IMR-90 (cell line): ENCODE measurements around the gene ITIH4. TPM values are rescaled to one million over a fixed set of nuclear protein-coding genes. Genes with fewer than 3 reads are reported as not detected.

Source experiments
- ATAC-seq: fragments of 200-7000 bp; cut with Tn5 transposase; 2 replicates; pipeline ENCODE4 v1.9.1; 2020; ENCODE audit warnings: low read depth, mild to moderate bottlenecking, moderate library complexity
- BruUV-seq: library from RNA; stranded (reverse); fragments of 400-500 nt; replicated peaks from 2 replicates; lab custom pipeline; 2021; lab: Mats Ljungman, UMichigan
- CTCF ChIA-PET: fragments of 300-600 bp; formaldehyde crosslinking; extraction: SDS; loops from one replicate; lab custom pipeline; 2021; ENCODE audit warnings: antibody characterized with exemption; lab: Yijun Ruan, JAX
- POLR2A ChIA-PET: fragments of 300-600 bp; sonication (Branson Sonifier 250); formaldehyde crosslinking; loops from one replicate; lab custom pipeline; 2022; ENCODE audit warnings: antibody characterized with exemption; ENCODE audit not compliant: unreplicated experiment; lab: Charles Lee
- DNase-seq: peaks from one replicate; pipeline ENCODE4 v3.0.0; 2013
- H2AFZ ChIP-seq: replicated peaks from 2 replicates; pipeline ENCODE3; 2013; ENCODE audit warnings: low read length, mild to moderate bottlenecking; ENCODE audit not compliant: poor library complexity
- H2AK5ac ChIP-seq: 2 replicates; pipeline ENCODE4 v1.6.1; 2013; ENCODE audit warnings: low read depth, low read length, inconsistent platforms
- H2AK9ac ChIP-seq: replicated peaks from 2 replicates; pipeline ENCODE3; 2013; ENCODE audit warnings: mild to moderate bottlenecking, low read depth, low read length, moderate library complexity; ENCODE audit not compliant: poor library complexity
- H2BK120ac ChIP-seq: 2 replicates; pipeline ENCODE4 v1.6.1; 2013; ENCODE audit warnings: low read depth, low read length, inconsistent platforms
- H2BK15ac ChIP-seq: 3 replicates; pipeline ENCODE4 v1.6.1; 2013; ENCODE audit warnings: low read depth, low read length, inconsistent platforms
- H2BK20ac ChIP-seq: 2 replicates; pipeline ENCODE4 v1.6.1; 2013; ENCODE audit warnings: low read depth, mild to moderate bottlenecking, inconsistent platforms, low read length, moderate library complexity
- H2BK5ac ChIP-seq: 2 replicates; pipeline ENCODE4 v1.6.1; 2013; ENCODE audit warnings: mild to moderate bottlenecking, low read depth, low read length, inconsistent platforms; ENCODE audit not compliant: poor library complexity, severe bottlenecking
- H3K14ac ChIP-seq: replicated peaks from 2 replicates; pipeline ENCODE4 v1.6.1; 2013; ENCODE audit warnings: low read depth, low read length, inconsistent platforms
- H3K18ac ChIP-seq: 2 replicates; pipeline ENCODE4 v1.6.1; 2013; ENCODE audit warnings: low read depth, low read length, control low read depth
- H3K23ac ChIP-seq: 2 replicates; pipeline ENCODE4 v1.6.1; 2013; ENCODE audit warnings: low read depth, low read length, inconsistent platforms
- H3K27ac ChIP-seq: 2 replicates; pipeline ENCODE4 v1.5.1; 2013; ENCODE audit warnings: mild to moderate bottlenecking, control low read depth, low read length; ENCODE audit not compliant: insufficient read depth
- H3K27me3 ChIP-seq: 2 replicates; pipeline ENCODE4 v1.6.1; 2013; ENCODE audit warnings: low read length; ENCODE audit not compliant: control insufficient read depth, insufficient read depth
- H3K36me3 ChIP-seq: 2 replicates; pipeline ENCODE4 v1.6.1; 2013; ENCODE audit warnings: low read length, mixed read lengths; ENCODE audit not compliant: control insufficient read depth, insufficient read depth
- H3K4ac ChIP-seq: 2 replicates; pipeline ENCODE4 v1.6.1; 2013; ENCODE audit warnings: low read depth, low read length, inconsistent platforms
- H3K4me1 ChIP-seq: 2 replicates; pipeline ENCODE4 v1.6.1; 2013; ENCODE audit warnings: low read length, mixed read lengths; ENCODE audit not compliant: control insufficient read depth, insufficient read depth
- H3K4me2 ChIP-seq: 2 replicates; pipeline ENCODE4 v1.6.1; 2013; ENCODE audit warnings: low read depth, mild to moderate bottlenecking, control low read depth, low read length, moderate library complexity
- H3K4me3 ChIP-seq: 2 replicates; pipeline ENCODE4 v1.5.1; 2013; ENCODE audit warnings: low read depth, mild to moderate bottlenecking, control low read depth, low read length, moderate library complexity; ENCODE audit not compliant: insufficient read depth
- H3K56ac ChIP-seq: 2 replicates; pipeline ENCODE4 v1.6.1; 2013; ENCODE audit warnings: low read length, inconsistent platforms; ENCODE audit not compliant: insufficient read depth; ENCODE audit errors: extremely low read depth
- H3K79me1 ChIP-seq, 2 experiments: 2 replicates each; pipeline ENCODE4 v1.6.1; 2013; ENCODE audit warnings: low read length in 2 of 2, inconsistent platforms in 1 of 2, low read depth in 1 of 2
- H3K9ac ChIP-seq: 2 replicates; pipeline ENCODE4 v1.6.1; 2013; ENCODE audit warnings: low read depth, low read length, control low read depth
- H3K9me1 ChIP-seq: 2 replicates; pipeline ENCODE4 v1.6.1; 2013; ENCODE audit warnings: low read length, inconsistent platforms; ENCODE audit not compliant: insufficient read depth
- H3K9me3 ChIP-seq: 2 replicates; pipeline ENCODE4 v1.6.1; 2013; ENCODE audit warnings: low read length; ENCODE audit not compliant: control insufficient read depth, insufficient read depth
- H4K20me1 ChIP-seq: 2 replicates; pipeline ENCODE4 v1.6.1; 2013; ENCODE audit warnings: low read length, inconsistent platforms; ENCODE audit not compliant: insufficient read depth
- H4K5ac ChIP-seq: 2 replicates; pipeline ENCODE4 v1.6.1; 2013; ENCODE audit warnings: mild to moderate bottlenecking, low read depth, low read length, control low read depth
- H4K8ac ChIP-seq, 2 experiments: 2 replicates each; pipeline ENCODE4 v1.6.1; 2013; ENCODE audit warnings: low read depth in 2 of 2, low read length in 2 of 2, control low read depth in 1 of 2, inconsistent platforms in 1 of 2
- H4K91ac ChIP-seq: 2 replicates; pipeline ENCODE4 v1.6.1; 2013; ENCODE audit warnings: low read depth, low read length, inconsistent platforms; ENCODE audit not compliant: insufficient read depth
- BHLHE40 ChIP-seq: fragments of 150-350 bp; IDR thresholded peaks from 2 replicates; pipeline ENCODE4 v1.6.1; 2016; ENCODE audit warnings: mild to moderate bottlenecking, low read depth, low read length
- CTCF ChIP-seq: conservative IDR thresholded peaks from 2 replicates; pipeline ENCODE4 v1.5.1; 2012; ENCODE audit warnings: mild to moderate bottlenecking, low read depth, low read length, improper control_type of control experiment
- MAZ ChIP-seq: IDR thresholded peaks from 2 replicates; pipeline ENCODE4 v1.6.1; 2012; ENCODE audit warnings: low read depth, mild to moderate bottlenecking, low read length, improper control_type of control experiment, moderate library complexity, borderline replicate concordance
- NFE2L2 ChIP-seq: fragments of 150-350 bp; IDR thresholded peaks from 2 replicates; pipeline ENCODE4 v1.6.1; 2016; ENCODE audit warnings: low read depth, mild to moderate bottlenecking, low read length
- RAD21 ChIP-seq: IDR thresholded peaks from 2 replicates; pipeline ENCODE4 v1.6.1; 2012; ENCODE audit warnings: low read length, improper control_type of control experiment
- WGBS, 2 experiments: methylation state at CpG; one replicate each; pipeline versions ENCODE4 v1.1.5 to v1.1.7; 2013; ENCODE audit warnings: missing lambda C conversion rate in 2 of 2; ENCODE audit not compliant: insufficient read length in 1 of 2; ENCODE audit errors: extremely low coverage in 2 of 2; 5-methylcytosine and 5-hydroxymethylcytosine counted together
- dilution Hi-C: fragments of 300-500 bp; cut with HindIII; formaldehyde crosslinking; loops from one replicate; pipeline ENCODE4 v1.14.3; 2018; ENCODE audit warnings: low sequenced_read_pairs; ENCODE audit not compliant: unreplicated experiment
- in situ Hi-C: fragments of 300-500 bp; cut with MboI; formaldehyde crosslinking; loops from 3 replicates; pipeline ENCODE4 v1.14.3; 2019; ENCODE audit warnings: low sequenced_read_pairs, inconsistent platforms, mixed read lengths
- intact Hi-C: fragments of 100-400 bp; cut with micrococcal nuclease; formaldehyde crosslinking; loops from 2 replicates; pipeline ENCODE4 v1.10.0; 2022
- polyA plus RNA-seq, 3 experiments: library from polyadenylated mRNA; depleted of rRNA; stranded (reverse); fragments of >200 nt; gene quantifications; 2 replicates each; pipeline ENCODE4 v1.2.3, GENCODE V29; 2012; ENCODE audit warnings: low replicate concordance in 1 of 3
- total RNA-seq: library from RNA; depleted of rRNA; stranded (reverse); fragments of >200 nt; gene quantifications from 2 replicates; pipeline ENCODE4 v1.2.3, GENCODE V29; 2012

ITIH4 gene
- total and polyA plus RNA-seq, 2 of the 4 experiments (the other 2 are of a cell fraction), result 0.26 to 0.36 TPM

DNA sequence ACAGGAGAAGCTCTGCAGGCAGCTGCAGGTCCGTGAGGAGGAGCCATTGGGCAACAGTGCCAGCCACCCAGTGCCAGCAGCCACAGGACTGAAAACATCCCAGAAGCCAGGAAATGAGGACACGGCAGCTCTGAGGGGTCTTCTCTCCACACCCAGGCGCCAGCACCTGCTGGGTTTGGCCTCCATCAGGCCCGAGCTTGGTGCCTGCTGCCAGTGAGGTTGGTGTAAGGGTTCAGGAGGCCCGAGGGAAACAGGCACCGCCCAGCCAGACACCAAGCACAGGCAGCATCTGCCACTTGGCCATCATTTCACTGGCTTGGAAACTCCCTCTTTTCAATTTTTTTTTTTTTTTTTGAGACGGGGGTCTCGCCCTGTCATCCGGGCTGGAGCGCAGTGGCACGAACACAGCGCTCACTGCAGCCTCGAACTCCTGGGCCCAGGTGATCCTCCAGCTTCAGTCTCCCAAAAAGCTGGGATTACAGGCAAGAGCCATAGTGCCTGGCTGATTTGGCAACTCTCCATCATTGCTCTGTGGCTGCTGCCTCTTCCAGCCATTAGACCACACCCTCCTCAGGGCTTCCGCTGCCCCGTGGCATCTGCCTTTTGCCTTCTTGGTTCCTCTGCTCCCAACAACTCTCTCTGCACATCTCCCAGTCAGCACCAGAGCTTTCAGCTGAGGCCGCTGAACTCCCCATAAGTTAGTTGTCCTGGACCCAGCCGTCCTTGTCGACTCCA, 37.3 kb downstream of the ITIH4 start:
- Histone ChIP-seq H3K4ac (no peak overlapping the region), H4K91ac (no peak overlapping the region), H3K4me2 (no peak overlapping the region), H3K9ac (no peak overlapping the region), H4K20me1 (no peaks in the 10 kb centered on the region), H2BK120ac (no peak overlapping the region), H3K79me1 (no peaks in the 10 kb centered on the region), H3K23ac (no peak overlapping the region), H3K56ac (no peak overlapping the region), H3K36me3 (no peaks in the 10 kb centered on the region), H3K14ac (no peak overlapping the region), H2AFZ (no peak overlapping the region), H3K9me1 (no peaks in the 10 kb centered on the region), H3K9me3 (no peaks in the 10 kb centered on the region), H3K27ac (no peak overlapping the region), H4K5ac (no peak overlapping the region), H3K4me1 (no peaks in the 10 kb centered on the region), H2BK5ac (no peak overlapping the region), H2AK9ac (no peak overlapping the region), H3K27me3 (peaks cover 28% of the 10 kb centered on the region; the same call in 1 of the 2 replicates), H2BK20ac (no peak overlapping the region), H4K8ac (no peak overlapping the region), H2BK15ac (no peak overlapping the region), H3K18ac (no peak overlapping the region), H3K4me3 (no peak overlapping the region), H2AK5ac (no peak overlapping the region)
- dilution Hi-C loops, result no loop called here
- no TSS peak for BruUV-seq
- CTCF ChIA-PET, result interaction anchor here (1.5 kb wide), 1 partner anchor 13 kb away, joined by 5 read pairs; no protein-coding TSS in a partner anchor
- peak; percentile 33; the same call in 1 of the 2 replicates for ATAC-seq
- WGBS, 2 experiments, result 60% methylated on average over 2 of the region's 18 CpGs; no CpG with 5 or more reads in 1 of the 2 experiments
- in situ Hi-C loops, result no loop called here
- intact Hi-C loops, result no loop called here
- no peak for TF ChIP-seq CTCF
- TF ChIP-seq RAD21, result no peak
- TF ChIP-seq BHLHE40, result no peak
- TF ChIP-seq MAZ, result no peak
- TF ChIP-seq NFE2L2, result no peak
- POLR2A ChIA-PET, result interaction anchor here (0.5 kb wide), 1 partner anchor 9 kb away, joined by 3 read pairs; no protein-coding TSS in a partner anchor
- DNase-seq, result no peak
